T-cell (primary cell): ENCODE data around the gene TSPOAP1. TPM values are rescaled to one million over a fixed set of nuclear protein-coding genes. Genes with fewer than 3 reads are reported as not detected.

ENCODE experiments used
- ATAC-seq, 4 experiments: fragments of 200-7000 bp in 3 of 4; fragments of 150-1000 bp in 1 of 4; cut with Tn5 transposase; replicated peaks in 1 of 4; 1 replicate in 3 of 4; 2 replicates in 1 of 4; pipeline ENCODE4 v1.10.0; 2021; ENCODE audit warnings: moderate library complexity in 3 of 4, mild to moderate bottlenecking in 2 of 4, moderate number of reproducible peaks in 1 of 4
- CTCF ChIA-PET, 2 donors: fragments of 300-600 bp; sonication (Branson Sonifier 250); formaldehyde crosslinking; loops; one replicate each; lab custom pipeline; 2022; ENCODE audit warnings: antibody characterized with exemption in 2 of 2; lab: Charles Lee
- POLR2A ChIA-PET, 2 donors: fragments of 300-600 bp; sonication (Branson Sonifier 250); formaldehyde crosslinking; loops; one replicate each; lab custom pipeline; 2022; ENCODE audit warnings: antibody characterized with exemption in 2 of 2; lab: Charles Lee
- DNase-seq, 35 experiments: peaks; one replicate each; pipeline versions ENCODE4 v3.0.0 to v3.0.0-alpha.2; 2013 to 2023
- H3K27ac ChIP-seq: one replicate; pipeline ENCODE4 v1.5.1; 2013; ENCODE audit warnings: low read length
- H3K27me3 ChIP-seq, 2 experiments: replicated peaks in 1 of 2; 1 replicate in 1 of 2; 2 replicates in 1 of 2; pipeline versions ENCODE4 v1.6.1 to v1.7.0; 2013; ENCODE audit warnings: low read length in 1 of 2, mixed read lengths in 1 of 2; ENCODE audit not compliant: control insufficient read depth in 2 of 2, insufficient read depth in 2 of 2; ENCODE audit errors: extremely low read depth in 1 of 2
- H3K36me3 ChIP-seq, 2 donors: 1 replicate in 1 of 2; 2 replicates in 1 of 2; pipeline versions ENCODE4 v1.6.1 to v1.7.0; 2013; ENCODE audit warnings: low read length in 1 of 2; ENCODE audit not compliant: control insufficient read depth in 2 of 2, insufficient read depth in 1 of 2; ENCODE audit errors: extremely low read depth in 1 of 2
- H3K4me1 ChIP-seq, 2 experiments: 1 replicate in 1 of 2; 2 replicates in 1 of 2; pipeline versions ENCODE4 v1.6.1 to v1.7.0; 2013; ENCODE audit warnings: low read length in 2 of 2, mixed read lengths in 1 of 2; ENCODE audit not compliant: insufficient read depth in 2 of 2, control insufficient read depth in 1 of 2; ENCODE audit errors: extremely low read depth in 1 of 2
- H3K4me3 ChIP-seq, 2 donors: 1 replicate in 1 of 2; 2 replicates in 1 of 2; pipeline versions ENCODE4 v1.5.1 to v1.7.0; 2013; ENCODE audit warnings: mild to moderate bottlenecking in 2 of 2, low read length in 1 of 2, moderate library complexity in 1 of 2; ENCODE audit not compliant: control insufficient read depth in 1 of 2; ENCODE audit errors: extremely low read depth in 1 of 2
- H3K9me3 ChIP-seq: 2 replicates; pipeline ENCODE4 v1.7.0; 2013
- H3K27ac Mint-ChIP-seq, 2 donors: one replicate each; pipeline ENCODE4 v1.8.0; 2020 to 2021; ENCODE audit warnings: mild to moderate bottlenecking in 2 of 2, mixed read lengths in 2 of 2
- H3K27me3 Mint-ChIP-seq, 2 donors: one replicate each; pipeline ENCODE4 v1.8.0; 2021 to 2022; ENCODE audit warnings: mixed read lengths in 2 of 2
- H3K36me3 Mint-ChIP-seq: one replicate; pipeline ENCODE4 v1.8.0; 2021; ENCODE audit warnings: mixed read lengths
- H3K4me1 Mint-ChIP-seq, 3 donors: one replicate each; pipeline ENCODE4 v1.8.0; 2020 to 2022; ENCODE audit warnings: mixed read lengths in 3 of 3, mild to moderate bottlenecking in 1 of 3
- H3K4me3 Mint-ChIP-seq, 3 donors: one replicate each; pipeline ENCODE4 v1.8.0; 2020 to 2022; ENCODE audit warnings: mild to moderate bottlenecking in 3 of 3, mixed read lengths in 3 of 3, moderate library complexity in 3 of 3
- H3K9me3 Mint-ChIP-seq, 3 donors: one replicate each; pipeline ENCODE4 v1.8.0; 2020 to 2022; ENCODE audit warnings: mixed read lengths in 3 of 3
- WGBS: methylation state at CpG from one replicate; pipeline ENCODE4 v1.1.5; 2013; ENCODE audit warnings: missing lambda C conversion rate; ENCODE audit not compliant: insufficient coverage; 5-methylcytosine and 5-hydroxymethylcytosine counted together
- total RNA-seq, 35 experiments: library from RNA in 6 of 35; stranded (reverse) in 6 of 35; fragments of 120-200 nt in 1 of 35; gene quantifications; one replicate each; pipeline versions ENCODE4 v1.2.1 to v1.2.4 and lab custom pipeline; 2013 to 2026

Gene TSPOAP1
- total RNA-seq, 5 donors from 2014 or later (not counting 1 experiment from before 2014, with no cell fraction given): 15.6 to 62.7 (median 19.9) TPM

GRCh38 chr17:58330538-58330996 lies 2.0 kb upstream of the TSPOAP1 start:
- 2% methylated on average over 6 of the region's 10 CpGs for WGBS
- CTCF ChIA-PET: interaction anchor here (1.5 to 2.9 kb wide), 2 partner anchors 14 kb away, joined by 3 to 19 read pairs; no protein-coding TSS in a partner anchor
- H3K36me3 Mint-ChIP-seq: peaks cover 22% of the 10 kb centered on the region
- DNase-seq (peak in 3 of 35 experiments; percentile 34 to 41 (median 41)), ATAC-seq (no peak)
- H3K4me1 Mint-ChIP-seq: peaks cover 58 to 78% (median 62%) of the 10 kb centered on the region in 3 donors
- peak overlapping the region; percentile 96 to 99 for H3K27ac Mint-ChIP-seq
- peaks cover 8 to 21% of the 10 kb centered on the region in 2 donors for H3K36me3 ChIP-seq
- H3K27me3 ChIP-seq: no peaks in the 10 kb centered on the region
- peak overlapping the region; percentile 99 to 100 (median 100) for H3K4me3 Mint-ChIP-seq
- no peaks in the 10 kb centered on the region for H3K9me3 ChIP-seq
- H3K4me3 ChIP-seq: peak overlapping the region; percentile 90 to 100
- POLR2A ChIA-PET: interaction anchor here (0.6 to 3.2 kb wide), 3 partner anchors 14 to 825 kb away, joined by 3 to 23 read pairs (median 14); partner anchors contain the start of gene SKA2 (in 1 of the 2)
- H3K27me3 Mint-ChIP-seq: no peaks in the 10 kb centered on the region
- peaks cover 21 to 68% of the 10 kb centered on the region in 2 experiments for H3K4me1 ChIP-seq
- peak overlapping the region; percentile 97 for H3K27ac ChIP-seq
- no peaks in the 10 kb centered on the region for H3K9me3 Mint-ChIP-seq

GRCh38 chr17:58329810-58330537 lies 1.4 kb upstream of the TSPOAP1 start:
- peak overlapping the region; percentile 96 to 99 for H3K27ac Mint-ChIP-seq
- no peaks in the 10 kb centered on the region for H3K9me3 Mint-ChIP-seq
- ChIA-PET POLR2A (interaction anchor here (2.9 to 3.2 kb wide), 2 partner anchors 14 to 15 kb away, joined by 14 to 23 read pairs; no protein-coding TSS in a partner anchor), CTCF (interaction anchor here (1.5 to 2.9 kb wide), 2 partner anchors 14 to 15 kb away, joined by 3 to 19 read pairs; no protein-coding TSS in a partner anchor)
- DNase-seq (peak in 7 of 35 experiments; percentile 18 to 63 (median 31)), ATAC-seq (peak; percentile 2 to 13 (median 2))
- Histone ChIP-seq H3K4me3 (peak overlapping the region; percentile 90 to 100), H3K27ac (peak overlapping the region; percentile 97), H3K27me3 (no peaks in the 10 kb centered on the region), H3K9me3 (no peaks in the 10 kb centered on the region), H3K36me3 (peaks cover 8 to 21% of the 10 kb centered on the region in 2 donors), H3K4me1 (peaks cover 19 to 68% of the 10 kb centered on the region in 2 experiments)
- WGBS: 0% methylated on average over 3 of the region's 4 CpGs
- peak overlapping the region; percentile 99 to 100 (median 100) for H3K4me3 Mint-ChIP-seq
- peaks cover 22% of the 10 kb centered on the region for H3K36me3 Mint-ChIP-seq
- no peaks in the 10 kb centered on the region for H3K27me3 Mint-ChIP-seq
- peaks cover 57 to 78% (median 60%) of the 10 kb centered on the region in 3 donors for H3K4me1 Mint-ChIP-seq

- DNase-seq (peak; percentile 49 to 80 (median 62)), ATAC-seq (peak; percentile 11 to 41 (median 22))
- Mint-ChIP-seq H3K4me3 (peak overlapping the region; percentile 99 to 100 (median 100)), H3K36me3 (peaks cover 22% of the 10 kb centered on the region), H3K9me3 (no peaks in the 10 kb centered on the region), H3K4me1 (peaks cover 50 to 72% (median 55%) of the 10 kb centered on the region in 3 donors), H3K27ac (peak overlapping the region; percentile 93 to 96), H3K27me3 (no peaks in the 10 kb centered on the region)
- Histone ChIP-seq H3K36me3 (peaks cover 10 to 21% of the 10 kb centered on the region in 2 donors), H3K4me1 (peaks cover 13 to 67% of the 10 kb centered on the region in 2 experiments), H3K9me3 (no peaks in the 10 kb centered on the region), H3K27me3 (no peaks in the 10 kb centered on the region), H3K4me3 (peak overlapping the region; percentile 57 to 90), H3K27ac (peak overlapping the region; percentile 50)
- ChIA-PET POLR2A (interaction anchor here in 1 of 2 donors (1.0 to 1.8 kb wide), 2 partner anchors 12 to 15 kb away, joined by 3 to 9 read pairs; no protein-coding TSS in a partner anchor), CTCF (interaction anchor here (1.5 to 3.4 kb wide), 4 partner anchors 8 to 16 kb away, joined by 3 to 38 read pairs (median 6); no protein-coding TSS in a partner anchor)
- WGBS: 0% methylated on average over 3 of the region's 16 CpGs
Measured at GRCh38 chr17:58329035-58329809, 627 bp upstream of the TSPOAP1 start.

GRCh38 chr17:58327363-58328194 lies 1.0 kb downstream of the TSPOAP1 start:
- CTCF ChIA-PET: interaction anchor here (0.5 to 3.4 kb wide), 9 partner anchors 9 to 468 kb away, joined by 3 to 38 read pairs (median 6); no protein-coding TSS in a partner anchor
- H3K4me1 ChIP-seq: peaks cover 11 to 63% of the 10 kb centered on the region in 2 experiments

GRCh38 chr17:58326609-58327362 lies 1.8 kb downstream of the TSPOAP1 start:
- H3K36me3 Mint-ChIP-seq: peaks cover 23% of the 10 kb centered on the region
- peak overlapping the region; percentile 81 to 96 for H3K27ac Mint-ChIP-seq
- POLR2A ChIA-PET: interaction anchor here (0.6 to 1.8 kb wide), 5 partner anchors 14 to 25 kb away, joined by 3 to 9 read pairs (median 5); partner anchors contain the start of gene SUPT4H1 (in 2 of the 2)
- H3K4me1 ChIP-seq: peaks cover 11 to 63% of the 10 kb centered on the region in 2 experiments
- DNase-seq (no peak), ATAC-seq (no peak)
- no peaks in the 10 kb centered on the region for H3K9me3 ChIP-seq
- peaks cover 10 to 27% of the 10 kb centered on the region in 2 donors for H3K36me3 ChIP-seq
- CTCF ChIA-PET: interaction anchor here (0.5 to 3.4 kb wide), 7 partner anchors 9 to 142 kb away, joined by 3 to 38 read pairs (median 5); no protein-coding TSS in a partner anchor
- H3K4me1 Mint-ChIP-seq: peaks cover 47 to 67% (median 49%) of the 10 kb centered on the region in 3 donors
- no peak overlapping the region for H3K27ac ChIP-seq
- peak overlapping the region; percentile 60 to 100 (median 100) for H3K4me3 Mint-ChIP-seq
- WGBS: 88% methylated on average over 7 of the region's 9 CpGs
- H3K9me3 Mint-ChIP-seq: no peaks in the 10 kb centered on the region
- H3K27me3 ChIP-seq: peaks cover 0 to 2% of the 10 kb centered on the region in 2 experiments
- H3K27me3 Mint-ChIP-seq: no peaks in the 10 kb centered on the region
- peak overlapping the region in 1 of 2 donors; percentile 90 for H3K4me3 ChIP-seq

More at GRCh38 chr17:58327363-58328194, 1.0 kb downstream of the TSPOAP1 start:
- H3K36me3 Mint-ChIP-seq: peaks cover 22% of the 10 kb centered on the region
- Histone ChIP-seq H3K9me3 (no peaks in the 10 kb centered on the region), H3K27ac (peak overlapping the region; percentile 50), H3K36me3 (peaks cover 10 to 23% of the 10 kb centered on the region in 2 donors), H3K27me3 (peaks cover 0 to 2% of the 10 kb centered on the region in 2 experiments), H3K4me3 (peak overlapping the region; percentile 57 to 90)
- peak overlapping the region; percentile 99 to 100 (median 100) for H3K4me3 Mint-ChIP-seq
- DNase-seq (peak in 14 of 35 experiments; percentile 20 to 60 (median 52)), ATAC-seq (peak in 2 of 4 experiments; percentile 10 to 30)
- peaks cover 46 to 61% (median 48%) of the 10 kb centered on the region in 3 donors for H3K4me1 Mint-ChIP-seq
- H3K27ac Mint-ChIP-seq: peak overlapping the region; percentile 93 to 96
- H3K27me3 Mint-ChIP-seq: no peaks in the 10 kb centered on the region
- H3K9me3 Mint-ChIP-seq: no peaks in the 10 kb centered on the region
- 20% methylated on average over 11 of the region's 19 CpGs for WGBS
- POLR2A ChIA-PET: interaction anchor here (0.6 to 1.8 kb wide), 8 partner anchors 10 to 24 kb away, joined by 3 to 9 read pairs (median 4); partner anchors contain the start of gene SUPT4H1 (in 1 of the 2)
